ENCODE results near the gene LCN1.

The LCN1 gene

GRCh38 chr9:135488527-135488926, 32.7 kb upstream of the LCN1 start:
- TF ChIP-seq CTCF (IDR thresholded peaks at IDR 0.05; ENCODE audit: control extremely low read depth, extremely low read depth, low read depth, missing control alignments), result no peak
- ChIA-PET CTCF (no interaction called here), POLR2A (no interaction called here)
- DNase-seq (ENCODE audit: extremely low spot score), result no peak

- no peak for TF ChIP-seq CTCF (IDR thresholded peaks at IDR 0.05; ENCODE audit: control extremely low read depth, extremely low read depth, low read depth, missing control alignments)
- ChIA-PET POLR2A (no interaction called here), CTCF (no interaction called here)
- no peak for DNase-seq (ENCODE audit: extremely low spot score)
Measured at GRCh38 chr9:135489188-135489906, 31.9 kb upstream of the LCN1 start.

- ChIA-PET CTCF (interaction anchor here (1.5 kb wide), 1 partner anchor 15 kb away, joined by 5 read pairs; no protein-coding TSS in a partner anchor), POLR2A (no interaction called here)
- no peak for DNase-seq (ENCODE audit: extremely low spot score)
- TF ChIP-seq CTCF (IDR thresholded peaks at IDR 0.05; ENCODE audit: control extremely low read depth, extremely low read depth, low read depth, missing control alignments), result no peak
Measured at GRCh38 chr9:135490166-135490870, 30.9 kb upstream of the LCN1 start.

GRCh38 chr9:135490980-135491464, 30.2 kb upstream of the LCN1 start:
- ChIA-PET CTCF (interaction anchor here (1.5 kb wide), 1 partner anchor 14 kb away, joined by 5 read pairs; no protein-coding TSS in a partner anchor), POLR2A (no interaction called here)
- no peak for DNase-seq (ENCODE audit: extremely low spot score)
- TF ChIP-seq CTCF (IDR thresholded peaks at IDR 0.05; ENCODE audit: control extremely low read depth, extremely low read depth, low read depth, missing control alignments), result no peak

GRCh38 chr9:135491764-135492163, 29.5 kb upstream of the LCN1 start:
- ChIA-PET CTCF (no interaction called here), POLR2A (no interaction called here)
- DNase-seq (ENCODE audit: extremely low spot score), result no peak
- no peak for TF ChIP-seq CTCF (IDR thresholded peaks at IDR 0.05; ENCODE audit: control extremely low read depth, extremely low read depth, low read depth, missing control alignments)

- POLR2A ChIA-PET, result no interaction called here
Measured at GRCh38 chr9:135492886-135493669, 28.2 kb upstream of the LCN1 start.

More at GRCh38 chr9:135492886-135493669, 28.2 kb upstream of the LCN1 start:
- TF ChIP-seq CTCF (IDR thresholded peaks at IDR 0.05; ENCODE audit: control extremely low read depth, extremely low read depth, low read depth, missing control alignments), result no peak
- no peak for DNase-seq (ENCODE audit: extremely low spot score)
- CTCF ChIA-PET, result interaction anchor here (1.8 kb wide), 1 partner anchor 11 kb away, joined by 6 read pairs; no protein-coding TSS in a partner anchor
